ENCODE data around the gene RBMS3. TPM values are rescaled to one million over a fixed set of nuclear protein-coding genes. Genes with fewer than 3 reads are reported as not detected.

RBMS3 gene
- total and polyA plus RNA-seq, 2 of the 8 experiments (the other 6 are each of a cell fraction or from before 2014, with no cell fraction given), result 3.7 to 6.9 TPM

DNA sequence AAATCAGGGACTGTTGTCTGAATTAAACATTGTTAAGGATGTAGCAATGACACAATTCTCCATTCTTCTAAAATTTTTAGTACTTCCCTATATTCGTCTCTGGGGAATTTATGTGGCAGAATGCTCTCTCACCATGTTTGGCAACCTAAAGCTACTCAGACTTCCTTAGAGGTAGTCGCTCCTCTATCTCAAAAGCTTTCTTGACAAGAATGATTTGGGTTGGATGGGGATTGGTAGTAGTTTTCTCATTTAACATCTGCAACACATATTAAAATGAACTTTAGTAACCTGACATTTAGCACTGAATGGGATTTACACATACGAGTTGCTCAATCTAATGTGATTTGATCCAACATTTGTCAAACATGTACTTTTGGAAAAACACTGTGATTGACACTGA lies 233.3 kb downstream of the RBMS3 start (continued):
- TF ChIP-seq JUND (IDR thresholded peaks at IDR 0.05; ENCODE audit: low read length) (no peak), SRF (IDR thresholded peaks at IDR 0.05; ENCODE audit: low read depth, low read length) (no peak), SP4 (IDR thresholded peaks at IDR 0.05; ENCODE audit: low read length) (no peak)
